HepG2 (cell line): Measurements from ENCODE around the gene RNASE2. TPM values are rescaled to one million over a fixed set of nuclear protein-coding genes. Genes with fewer than 3 reads are reported as not detected.

ENCODE experiments used
- ATF1 ChIP-seq: IDR thresholded peaks from 2 replicates; pipeline ENCODE4 v1.6.1; 2016; ENCODE audit warnings: mild to moderate bottlenecking, control low read depth
- ATRX ChIP-seq: sonication (generic); formaldehyde crosslinking; IDR thresholded peaks from 2 replicates; pipeline ENCODE4 v1.4.0; 2020; ENCODE audit warnings: missing genetic modification reagents, borderline replicate concordance
- CC2D1A ChIP-seq: sonication (generic); formaldehyde crosslinking; IDR thresholded peaks from 2 replicates; pipeline ENCODE4 v1.8.1; 2023; ENCODE audit warnings: mild to moderate bottlenecking, missing genetic modification reagents
- CENPX ChIP-seq: sonication (generic); formaldehyde crosslinking; IDR thresholded peaks from 2 replicates; pipeline ENCODE4 v1.9.0; 2021; ENCODE audit warnings: mild to moderate bottlenecking, missing genetic modification reagents, moderate library complexity
- HES4 ChIP-seq: sonication (generic); formaldehyde crosslinking; IDR thresholded peaks from 2 replicates; pipeline ENCODE4 v1.9.0; 2021; ENCODE audit warnings: mild to moderate bottlenecking, missing genetic modification reagents, borderline replicate concordance
- HNF4G ChIP-seq, 2 experiments: sonication (generic) in 1 of 2; formaldehyde crosslinking in 1 of 2; IDR thresholded peaks; 2 replicates each; pipeline versions ENCODE4 v1.4.0 to v1.6.1; 2011 to 2020; ENCODE audit warnings: borderline replicate concordance in 2 of 2, low read depth in 2 of 2, mild to moderate bottlenecking in 2 of 2, low read length in 1 of 2, missing genetic modification reagents in 1 of 2, moderate library complexity in 1 of 2
- HNRNPLL ChIP-seq: fragments of 200-400 bp; formaldehyde crosslinking; IDR thresholded peaks from 2 replicates; pipeline ENCODE4 v1.6.1; 2017; ENCODE audit warnings: mild to moderate bottlenecking, low read depth, low read length; ENCODE audit not compliant: poor library complexity, severe bottlenecking
- LCORL ChIP-seq, 2 experiments: fragments of 450-650 bp in 1 of 2; sonication (generic) in 1 of 2; formaldehyde crosslinking in 1 of 2; IDR thresholded peaks; 2 replicates each; pipeline versions ENCODE4 v1.5.0 to v1.6.1; 2017 to 2020; ENCODE audit warnings: antibody characterized with exemption in 1 of 2, missing genetic modification reagents in 1 of 2
- MEIS2 ChIP-seq: sonication (generic); formaldehyde crosslinking; IDR thresholded peaks from 2 replicates; pipeline ENCODE4 v1.9.0; 2021; ENCODE audit warnings: mild to moderate bottlenecking, missing genetic modification reagents
- MXI1 ChIP-seq: IDR thresholded peaks from 3 replicates; pipeline ENCODE4 v1.6.1; 2012; ENCODE audit warnings: low read depth, low read length, inconsistent platforms, borderline replicate concordance
- NAIF1 ChIP-seq: sonication (generic); formaldehyde crosslinking; IDR thresholded peaks from 2 replicates; pipeline ENCODE4 v1.5.0; 2020; ENCODE audit warnings: mild to moderate bottlenecking, missing genetic modification reagents, borderline replicate concordance
- NFATC3 ChIP-seq: sonication (generic); formaldehyde crosslinking; IDR thresholded peaks from 2 replicates; pipeline ENCODE4 v1.5.1; 2020; ENCODE audit warnings: mild to moderate bottlenecking, missing genetic modification reagents
- PTBP1 ChIP-seq: fragments of 200-400 bp; formaldehyde crosslinking; IDR thresholded peaks from 2 replicates; pipeline ENCODE4 v1.6.1; 2018; ENCODE audit warnings: low read length, low read depth; ENCODE audit not compliant: poor library complexity, severe bottlenecking
- SATB2 ChIP-seq: sonication (generic); formaldehyde crosslinking; IDR thresholded peaks from 2 replicates; pipeline ENCODE4 v1.5.0; 2020; ENCODE audit warnings: missing genetic modification reagents
- YY1 ChIP-seq: IDR thresholded peaks from 2 replicates; pipeline ENCODE4 v1.6.1; 2011; ENCODE audit warnings: low read length, low read depth, moderate library complexity, mild to moderate bottlenecking; ENCODE audit not compliant: insufficient read depth, insufficient replicate concordance
- ZBTB7B ChIP-seq: sonication (generic); formaldehyde crosslinking; IDR thresholded peaks from 2 replicates; pipeline ENCODE4 v1.4.0; 2020; ENCODE audit warnings: missing genetic modification reagents
- ZMAT3 ChIP-seq: sonication (generic); formaldehyde crosslinking; conservative IDR thresholded peaks from 2 replicates; pipeline ENCODE4 v1.7.0; 2021; ENCODE audit warnings: missing genetic modification reagents
- ZNF292 ChIP-seq: sonication (generic); formaldehyde crosslinking; IDR thresholded peaks from 2 replicates; pipeline ENCODE4 v1.8.1; 2022; ENCODE audit warnings: mild to moderate bottlenecking, low read depth, missing genetic modification reagents, borderline replicate concordance
- polyA plus RNA-seq, 8 experiments: library from polyadenylated mRNA; depleted of rRNA in 3 of 8; stranded (reverse) in 7 of 8; unstranded in 1 of 8; fragments of >200 nt; fragmentation: Illumina TruSeq in 4 of 8; extraction: Trizol in 4 of 8; gene quantifications; 2 replicates each; pipeline versions ENCODE4 v1.2.1 to v1.2.3, GENCODE V29; 2011 to 2016; ENCODE audit warnings: low read depth in 4 of 8, missing spikeins in 1 of 8, mixed read lengths in 1 of 8; ENCODE audit not compliant: insufficient read depth in 1 of 8
- total RNA-seq, 5 experiments: library from RNA; depleted of rRNA; stranded (reverse); fragments of >200 nt; fragmentation: Illumina TruSeq; extraction: Trizol; gene quantifications; 2 replicates each; pipeline ENCODE4 v1.2.3, GENCODE V29; 2016; ENCODE audit warnings: low read depth in 1 of 5
- TF ChIP-seq, protein P1 (sequence below): sonication (generic); formaldehyde crosslinking; conservative IDR thresholded peaks from 2 replicates; pipeline ENCODE4 v1.4.0; 2020; ENCODE audit warnings: missing genetic modification reagents
- TF ChIP-seq, protein P2 (sequence below), 2 experiments: IDR thresholded peaks; 2 replicates each; pipeline ENCODE4 v1.6.1; 2011 to 2012; ENCODE audit warnings: low read length in 2 of 2, borderline replicate concordance in 1 of 2, low read depth in 1 of 2, mild to moderate bottlenecking in 1 of 2, moderate library complexity in 1 of 2
- TF ChIP-seq, protein P3 (sequence below): sonication (generic); formaldehyde crosslinking; IDR thresholded peaks from 2 replicates; pipeline ENCODE4 v1.5.1; 2020; ENCODE audit warnings: missing genetic modification reagents, mild to moderate bottlenecking, borderline replicate concordance
- TF ChIP-seq, protein P4 (sequence below): IDR thresholded peaks from 2 replicates; pipeline ENCODE4 v1.6.1; 2012; ENCODE audit warnings: inconsistent platforms

The RNASE2 gene
- total and polyA plus RNA-seq, 2 of the 13 experiments (the other 11 are each of a cell fraction or from before 2014, with no cell fraction given) = 0.69 TPM; not detected in 1

DNA sequence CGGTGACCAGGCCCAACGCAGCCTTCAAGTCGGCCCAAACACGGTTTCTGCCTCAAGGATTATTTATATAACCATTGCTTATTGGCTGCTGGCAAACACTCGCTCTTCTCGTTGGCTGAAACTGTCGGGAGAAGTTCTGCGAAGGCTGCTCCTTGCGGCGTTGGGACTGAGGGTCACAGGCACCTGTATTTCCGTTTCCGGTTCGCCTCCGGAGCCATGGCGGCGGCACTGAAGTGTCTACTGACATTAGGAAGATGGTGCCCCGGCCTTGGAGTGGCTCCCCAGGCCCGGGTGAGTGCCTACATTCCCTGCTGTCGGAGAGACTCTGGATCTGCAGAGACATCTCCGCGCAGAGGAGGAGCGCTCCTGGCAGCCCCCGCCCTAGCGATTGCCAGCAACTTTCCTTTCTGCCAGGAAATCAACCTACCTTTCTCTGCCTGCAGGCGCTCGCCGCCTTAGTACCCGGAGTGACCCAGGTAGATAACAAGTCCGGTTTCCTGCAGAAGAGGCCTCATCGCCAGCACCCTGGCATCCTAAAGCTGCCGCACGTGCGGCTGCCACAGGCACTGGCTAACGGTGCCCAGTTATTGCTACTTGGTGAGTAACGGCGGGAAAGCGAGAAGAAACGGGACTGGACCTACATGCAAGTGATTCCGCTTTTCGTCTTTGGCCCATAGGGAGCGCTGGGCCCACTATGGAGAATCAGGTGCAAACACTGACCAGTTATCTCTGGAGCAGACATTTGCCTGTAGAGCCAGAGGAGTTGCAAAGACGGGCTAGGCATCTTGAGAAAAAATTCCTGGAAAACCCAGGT lies 34.7 kb downstream of the RNASE2 start, which contains the start of gene METTL17 (continued):
- TF ChIP-seq, protein P1, sequence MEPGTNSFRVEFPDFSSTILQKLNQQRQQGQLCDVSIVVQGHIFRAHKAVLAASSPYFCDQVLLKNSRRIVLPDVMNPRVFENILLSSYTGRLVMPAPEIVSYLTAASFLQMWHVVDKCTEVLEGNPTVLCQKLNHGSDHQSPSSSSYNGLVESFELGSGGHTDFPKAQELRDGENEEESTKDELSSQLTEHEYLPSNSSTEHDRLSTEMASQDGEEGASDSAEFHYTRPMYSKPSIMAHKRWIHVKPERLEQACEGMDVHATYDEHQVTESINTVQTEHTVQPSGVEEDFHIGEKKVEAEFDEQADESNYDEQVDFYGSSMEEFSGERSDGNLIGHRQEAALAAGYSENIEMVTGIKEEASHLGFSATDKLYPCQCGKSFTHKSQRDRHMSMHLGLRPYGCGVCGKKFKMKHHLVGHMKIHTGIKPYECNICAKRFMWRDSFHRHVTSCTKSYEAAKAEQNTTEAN (CRISPR knock-in tag) = peak; percentile 50
- TF ChIP-seq NFATC3 (no peak), CENPX (no peak), PTBP1 (peak; percentile 32), ZMAT3 (CRISPR knock-in tag) (peak; percentile 87), ATRX (CRISPR knock-in tag) (no peak), HNF4G (IDR thresholded peaks at IDR 0.05; ENCODE audit: borderline replicate concordance, low read depth, low read length) (no peak), HNF4G (CRISPR knock-in tag; IDR thresholded peaks at IDR 0.05; ENCODE audit: borderline replicate concordance, low read depth) (peak; percentile 38; the same call in 1 of the 2 replicates), ATF1 (peak; percentile 77), SATB2 (no peak), YY1 (peak; percentile 95), ZBTB7B (0 out of 2 replicates have a peak, but pooled peaks have one; percentile 11), CC2D1A (CRISPR knock-in tag) (no peak), ZNF292 (0 out of 2 replicates have a peak, but pooled peaks have one; percentile 37), MXI1 (peak; percentile 14; the same call in 1 of the 3 replicates), HES4 (CRISPR knock-in tag) (peak; percentile 43; the same call in 1 of the 2 replicates), NAIF1 (CRISPR knock-in tag) (peak; percentile 61; the same call in 1 of the 2 replicates), MEIS2 (CRISPR knock-in tag) (no peak; the same call in none of the 2 replicates), LCORL (IDR thresholded peaks at IDR 0.05) (0 out of 2 replicates have a peak, but pooled peaks have one; percentile 57), LCORL (CRISPR knock-in tag; IDR thresholded peaks at IDR 0.05) (peak; percentile 57; the same call in 1 of the 2 replicates), HNRNPLL (peak; percentile 30)
- TF ChIP-seq, protein P2, sequence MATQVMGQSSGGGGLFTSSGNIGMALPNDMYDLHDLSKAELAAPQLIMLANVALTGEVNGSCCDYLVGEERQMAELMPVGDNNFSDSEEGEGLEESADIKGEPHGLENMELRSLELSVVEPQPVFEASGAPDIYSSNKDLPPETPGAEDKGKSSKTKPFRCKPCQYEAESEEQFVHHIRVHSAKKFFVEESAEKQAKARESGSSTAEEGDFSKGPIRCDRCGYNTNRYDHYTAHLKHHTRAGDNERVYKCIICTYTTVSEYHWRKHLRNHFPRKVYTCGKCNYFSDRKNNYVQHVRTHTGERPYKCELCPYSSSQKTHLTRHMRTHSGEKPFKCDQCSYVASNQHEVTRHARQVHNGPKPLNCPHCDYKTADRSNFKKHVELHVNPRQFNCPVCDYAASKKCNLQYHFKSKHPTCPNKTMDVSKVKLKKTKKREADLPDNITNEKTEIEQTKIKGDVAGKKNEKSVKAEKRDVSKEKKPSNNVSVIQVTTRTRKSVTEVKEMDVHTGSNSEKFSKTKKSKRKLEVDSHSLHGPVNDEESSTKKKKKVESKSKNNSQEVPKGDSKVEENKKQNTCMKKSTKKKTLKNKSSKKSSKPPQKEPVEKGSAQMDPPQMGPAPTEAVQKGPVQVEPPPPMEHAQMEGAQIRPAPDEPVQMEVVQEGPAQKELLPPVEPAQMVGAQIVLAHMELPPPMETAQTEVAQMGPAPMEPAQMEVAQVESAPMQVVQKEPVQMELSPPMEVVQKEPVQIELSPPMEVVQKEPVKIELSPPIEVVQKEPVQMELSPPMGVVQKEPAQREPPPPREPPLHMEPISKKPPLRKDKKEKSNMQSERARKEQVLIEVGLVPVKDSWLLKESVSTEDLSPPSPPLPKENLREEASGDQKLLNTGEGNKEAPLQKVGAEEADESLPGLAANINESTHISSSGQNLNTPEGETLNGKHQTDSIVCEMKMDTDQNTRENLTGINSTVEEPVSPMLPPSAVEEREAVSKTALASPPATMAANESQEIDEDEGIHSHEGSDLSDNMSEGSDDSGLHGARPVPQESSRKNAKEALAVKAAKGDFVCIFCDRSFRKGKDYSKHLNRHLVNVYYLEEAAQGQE (IDR thresholded peaks at IDR 0.05; ENCODE audit: borderline replicate concordance in 1 of 2, low read depth in 1 of 2, low read length in 2 of 2) = 0 out of 4 replicates have a peak, but pooled peaks of 1 of the 2 experiments have one; percentile 14
- TF ChIP-seq, protein P3, sequence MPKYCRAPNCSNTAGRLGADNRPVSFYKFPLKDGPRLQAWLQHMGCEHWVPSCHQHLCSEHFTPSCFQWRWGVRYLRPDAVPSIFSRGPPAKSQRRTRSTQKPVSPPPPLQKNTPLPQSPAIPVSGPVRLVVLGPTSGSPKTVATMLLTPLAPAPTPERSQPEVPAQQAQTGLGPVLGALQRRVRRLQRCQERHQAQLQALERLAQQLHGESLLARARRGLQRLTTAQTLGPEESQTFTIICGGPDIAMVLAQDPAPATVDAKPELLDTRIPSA = no peak
- TF ChIP-seq, protein P4, sequence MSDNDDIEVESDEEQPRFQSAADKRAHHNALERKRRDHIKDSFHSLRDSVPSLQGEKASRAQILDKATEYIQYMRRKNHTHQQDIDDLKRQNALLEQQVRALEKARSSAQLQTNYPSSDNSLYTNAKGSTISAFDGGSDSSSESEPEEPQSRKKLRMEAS = peak; percentile 77
